Fibroblast of lung (primary cell): ENCODE data around the gene KMT2B. TPM values are rescaled to one million over a fixed set of nuclear protein-coding genes. Genes with fewer than 3 reads are reported as not detected.

Source experiments
- DNase-seq, 2 donors: peaks; one replicate each; pipeline versions ENCODE4 v3.0.0 to v3.0.0-alpha.2; 2010; ENCODE audit warnings: low read depth in 2 of 2
- H2AFZ ChIP-seq: 2 replicates; pipeline ENCODE4 v1.5.1; 2012; ENCODE audit warnings: low read length, control low read depth, inconsistent platforms
- H3K27ac ChIP-seq: 2 replicates; pipeline ENCODE4 v1.5.1; 2011; ENCODE audit warnings: low read length, control low read depth; ENCODE audit not compliant: insufficient read depth
- H3K27me3 ChIP-seq: 2 replicates; pipeline ENCODE4 v1.5.1; 2011; ENCODE audit warnings: mild to moderate bottlenecking, low read length; ENCODE audit not compliant: control insufficient read depth, insufficient read depth
- H3K36me3 ChIP-seq: 2 replicates; pipeline ENCODE4 v1.5.1; 2011; ENCODE audit warnings: low read length; ENCODE audit not compliant: control insufficient read depth, insufficient read depth
- H3K4me1 ChIP-seq: 2 replicates; pipeline ENCODE4 v1.5.1; 2011; ENCODE audit warnings: low read length; ENCODE audit not compliant: control insufficient read depth, insufficient read depth; ENCODE audit errors: extremely low read depth
- H3K4me2 ChIP-seq: 2 replicates; pipeline ENCODE4 v1.5.1; 2011; ENCODE audit warnings: low read length, control low read depth; ENCODE audit not compliant: insufficient read depth; ENCODE audit errors: extremely low read depth
- H3K4me3 ChIP-seq, 4 experiments: fragments of 200-600 bp in 1 of 4; sonication (generic) in 1 of 4; replicated peaks in 1 of 4; 2 replicates each; pipeline ENCODE4 v1.5.1; 2011 to 2016; ENCODE audit warnings: low read length in 4 of 4, low read depth in 3 of 4, mild to moderate bottlenecking in 3 of 4, control low read depth in 2 of 4, inconsistent platforms in 1 of 4, mixed read lengths in 1 of 4; ENCODE audit not compliant: insufficient read depth in 1 of 4; ENCODE audit errors: control extremely low read depth in 1 of 4
- H3K79me2 ChIP-seq: 2 replicates; pipeline ENCODE4 v1.5.1; 2012; ENCODE audit warnings: mild to moderate bottlenecking, low read length, inconsistent platforms; ENCODE audit not compliant: control insufficient read depth, insufficient read depth
- H3K9ac ChIP-seq: 2 replicates; pipeline ENCODE4 v1.5.1; 2011; ENCODE audit warnings: mild to moderate bottlenecking, low read length, control low read depth; ENCODE audit not compliant: insufficient read depth
- H3K9me3 ChIP-seq: 2 replicates; pipeline ENCODE4 v1.5.1; 2012; ENCODE audit warnings: low read depth, low read length; ENCODE audit not compliant: control insufficient read depth, insufficient read depth
- H4K20me1 ChIP-seq: 2 replicates; pipeline ENCODE4 v1.5.1; 2011; ENCODE audit warnings: low read length; ENCODE audit not compliant: control insufficient read depth, insufficient read depth; ENCODE audit errors: extremely low read depth
- CTCF ChIP-seq, 2 donors: IDR thresholded peaks in 1 of 2; conservative IDR thresholded peaks in 1 of 2; 1 replicate in 1 of 2; 2 replicates in 1 of 2; pipeline ENCODE4 v1.5.1; 2011 to 2012; ENCODE audit warnings: low read length in 2 of 2, control low read depth in 1 of 2, inconsistent platforms in 1 of 2, low read depth in 1 of 2, mild to moderate bottlenecking in 1 of 2
- EZH2 ChIP-seq: IDR thresholded peaks from 2 replicates; pipeline ENCODE4 v1.5.1; 2012; ENCODE audit warnings: low read length, control low read depth, mild to moderate bottlenecking; ENCODE audit errors: missing control alignments
- polyA plus RNA-seq, 2 donors: library from polyadenylated mRNA; depleted of rRNA in 1 of 2; stranded (reverse) in 1 of 2; unstranded in 1 of 2; fragments of >200 nt; gene quantifications; 2 replicates each; pipeline ENCODE4 v1.2.1, GENCODE V29; 2011 to 2012; ENCODE audit warnings: missing spikeins in 1 of 2
- total RNA-seq: library from RNA; depleted of rRNA; stranded (reverse); fragments of >200 nt; gene quantifications from 2 replicates; pipeline ENCODE4 v1.2.1, GENCODE V29; 2014

The KMT2B gene
- total and polyA plus RNA-seq, 2 donors (not counting 1 experiment from before 2014, with no cell fraction given) = 5.4 to 7.4 TPM

- H3K36me3 ChIP-seq = peaks cover 21% of the 10 kb centered on the region
- TF ChIP-seq EZH2 (no peak), CTCF (conservative IDR thresholded peaks at IDR 0.05 in 1 of 2, IDR thresholded peaks at IDR 0.05 in 1 of 2; ENCODE audit: low read depth in 1 of 2, low read length in 2 of 2) (no peak)
- peaks cover 12% of the 10 kb centered on the region for H3K4me1 ChIP-seq
- H3K27ac ChIP-seq = no peak overlapping the region
- no peaks in the 10 kb centered on the region for H3K9me3 ChIP-seq
- DNase-seq = no peak
- H3K9ac ChIP-seq = no peak overlapping the region
- H3K4me3 ChIP-seq = no peak overlapping the region
- H3K4me2 ChIP-seq = no peak overlapping the region
- no peaks in the 10 kb centered on the region for H3K27me3 ChIP-seq
- H4K20me1 ChIP-seq = no peaks in the 10 kb centered on the region
- peaks cover 22% of the 10 kb centered on the region for H3K79me2 ChIP-seq
- H2AFZ ChIP-seq = no peak overlapping the region
These were observed 43.0 kb downstream of the KMT2B start for GRCh38 chr19:35760711-35761349.

- no peak overlapping the region for H3K4me3 ChIP-seq
- no peak overlapping the region for H3K27ac ChIP-seq
- H3K4me1 ChIP-seq = no peaks in the 10 kb centered on the region
- H3K79me2 ChIP-seq = peaks cover 7% of the 10 kb centered on the region
- DNase-seq = no peak
- H3K9me3 ChIP-seq = no peaks in the 10 kb centered on the region
- no peaks in the 10 kb centered on the region for H3K27me3 ChIP-seq
- H3K9ac ChIP-seq = no peak overlapping the region
- peaks cover 20% of the 10 kb centered on the region for H3K36me3 ChIP-seq
- no peak overlapping the region for H2AFZ ChIP-seq
- H4K20me1 ChIP-seq = no peaks in the 10 kb centered on the region
- TF ChIP-seq EZH2 = no peak
- TF ChIP-seq CTCF (conservative IDR thresholded peaks at IDR 0.05 in 1 of 2, IDR thresholded peaks at IDR 0.05 in 1 of 2; ENCODE audit: low read depth in 1 of 2, low read length in 2 of 2) = no peak
- H3K4me2 ChIP-seq = no peak overlapping the region
These were observed 46.9 kb downstream of the KMT2B start for GRCh38 chr19:35764432-35765315.

GRCh38 chr19:35766571-35767104, 48.8 kb downstream of the KMT2B start:
- DNase-seq = no peak
- Histone ChIP-seq H3K79me2 (no peaks in the 10 kb centered on the region), H2AFZ (no peak overlapping the region), H3K36me3 (peaks cover 15% of the 10 kb centered on the region), H3K9me3 (no peaks in the 10 kb centered on the region), H3K4me3 (no peak overlapping the region), H3K27ac (no peak overlapping the region), H4K20me1 (no peaks in the 10 kb centered on the region), H3K27me3 (no peaks in the 10 kb centered on the region), H3K9ac (no peak overlapping the region), H3K4me1 (no peaks in the 10 kb centered on the region), H3K4me2 (no peak overlapping the region)
- TF ChIP-seq EZH2 (no peak), CTCF (conservative IDR thresholded peaks at IDR 0.05 in 1 of 2, IDR thresholded peaks at IDR 0.05 in 1 of 2; ENCODE audit: low read depth in 1 of 2, low read length in 2 of 2) (no peak)
